ENCODE results near the gene APOB.

Gene APOB

GRCh38 chr2:21039979-21040467, 3.9 kb downstream of the APOB start:
- no peaks in the 10 kb centered on the region for H3K36me3 ChIP-seq
- peaks cover 70% of the 10 kb centered on the region for H3K27me3 ChIP-seq (ENCODE audit: insufficient read depth, low read depth, severe bottlenecking)
- H3K4me3 ChIP-seq (ENCODE audit: low read depth, low read length): no peak overlapping the region
- peaks cover under 1% of the 10 kb centered on the region for H3K9me3 ChIP-seq (ENCODE audit: severe bottlenecking)
- no peak for DNase-seq
- TF ChIP-seq, protein P1, sequence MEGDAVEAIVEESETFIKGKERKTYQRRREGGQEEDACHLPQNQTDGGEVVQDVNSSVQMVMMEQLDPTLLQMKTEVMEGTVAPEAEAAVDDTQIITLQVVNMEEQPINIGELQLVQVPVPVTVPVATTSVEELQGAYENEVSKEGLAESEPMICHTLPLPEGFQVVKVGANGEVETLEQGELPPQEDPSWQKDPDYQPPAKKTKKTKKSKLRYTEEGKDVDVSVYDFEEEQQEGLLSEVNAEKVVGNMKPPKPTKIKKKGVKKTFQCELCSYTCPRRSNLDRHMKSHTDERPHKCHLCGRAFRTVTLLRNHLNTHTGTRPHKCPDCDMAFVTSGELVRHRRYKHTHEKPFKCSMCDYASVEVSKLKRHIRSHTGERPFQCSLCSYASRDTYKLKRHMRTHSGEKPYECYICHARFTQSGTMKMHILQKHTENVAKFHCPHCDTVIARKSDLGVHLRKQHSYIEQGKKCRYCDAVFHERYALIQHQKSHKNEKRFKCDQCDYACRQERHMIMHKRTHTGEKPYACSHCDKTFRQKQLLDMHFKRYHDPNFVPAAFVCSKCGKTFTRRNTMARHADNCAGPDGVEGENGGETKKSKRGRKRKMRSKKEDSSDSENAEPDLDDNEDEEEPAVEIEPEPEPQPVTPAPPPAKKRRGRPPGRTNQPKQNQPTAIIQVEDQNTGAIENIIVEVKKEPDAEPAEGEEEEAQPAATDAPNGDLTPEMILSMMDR (IDR thresholded peaks at IDR 0.05; ENCODE audit: low read depth, low read length): no peak
- H3K27ac ChIP-seq: no peak overlapping the region

- peaks cover 6% of the 10 kb centered on the region for H3K9me3 ChIP-seq (ENCODE audit: severe bottlenecking)
- H3K27me3 ChIP-seq (ENCODE audit: insufficient read depth, low read depth, severe bottlenecking): peaks cover 67% of the 10 kb centered on the region
- no peak overlapping the region for H3K27ac ChIP-seq
- no peak overlapping the region for H3K4me3 ChIP-seq (ENCODE audit: low read depth, low read length)
- no peak for DNase-seq
- H3K36me3 ChIP-seq: no peaks in the 10 kb centered on the region
- TF ChIP-seq, protein P1 (IDR thresholded peaks at IDR 0.05; ENCODE audit: low read depth, low read length): no peak
Observed at GRCh38 chr2:21039080-21039556, 4.8 kb downstream of the APOB start.

DNA sequence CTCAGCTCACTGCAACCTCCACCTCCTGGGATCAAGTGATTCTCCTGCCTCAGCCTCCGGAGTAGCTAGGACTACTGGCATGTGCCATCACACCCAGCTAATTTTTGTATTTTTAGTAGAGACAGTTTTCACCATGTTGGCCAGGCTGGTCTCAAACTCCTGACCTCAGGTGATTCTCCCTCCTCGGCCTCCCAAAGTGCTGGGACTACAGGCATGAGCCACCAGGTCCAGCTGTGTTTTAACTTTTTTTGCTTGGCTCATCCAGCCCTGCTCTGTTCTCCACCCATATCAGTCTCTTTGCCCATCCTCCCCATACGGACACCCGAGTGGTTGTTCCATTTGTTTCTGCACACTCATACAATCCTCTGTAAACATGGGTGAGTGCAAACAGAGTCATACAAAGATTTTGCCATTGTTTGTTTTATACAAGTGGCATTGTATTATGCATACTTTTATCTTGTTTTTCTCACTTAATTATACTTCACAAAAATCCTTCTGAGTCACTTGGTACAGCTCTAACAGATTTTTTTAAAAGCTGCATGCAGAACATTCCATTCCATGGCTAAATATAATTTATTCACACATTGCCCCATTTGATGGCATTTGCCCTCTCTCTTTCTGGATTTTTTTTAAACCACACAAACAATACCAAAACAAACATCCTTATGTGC, 5.3 kb downstream of the APOB start:
- no peak overlapping the region for H3K27ac ChIP-seq
- TF ChIP-seq, protein P1 (IDR thresholded peaks at IDR 0.05; ENCODE audit: low read depth, low read length): no peak
- H3K9me3 ChIP-seq (ENCODE audit: severe bottlenecking): peaks cover 6% of the 10 kb centered on the region
- DNase-seq: no peak
- H3K27me3 ChIP-seq (ENCODE audit: insufficient read depth, low read depth, severe bottlenecking): peaks cover 71% of the 10 kb centered on the region
- H3K36me3 ChIP-seq: no peaks in the 10 kb centered on the region
- H3K4me3 ChIP-seq (ENCODE audit: low read depth, low read length): no peak overlapping the region

DNA sequence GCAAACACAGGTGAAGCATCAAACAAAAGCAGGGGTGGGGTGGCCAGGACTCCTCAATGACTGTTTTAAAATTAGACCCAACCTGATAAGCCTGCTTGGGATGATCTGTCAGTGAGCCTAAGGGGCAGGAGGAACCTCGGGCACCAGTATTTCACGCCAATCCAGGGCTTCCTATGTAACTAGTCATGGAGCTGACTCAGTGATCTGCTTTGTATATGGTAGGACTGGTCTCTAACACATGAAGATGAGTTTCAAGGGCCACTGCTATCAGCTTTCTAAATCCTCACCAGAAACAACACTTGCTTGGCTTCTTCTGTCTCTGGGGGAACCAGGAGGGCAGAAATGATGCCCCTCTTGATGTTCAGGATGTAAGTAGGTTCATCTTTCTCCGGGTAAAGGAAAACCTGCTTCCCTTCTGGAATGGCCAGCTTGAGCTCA, 6.2 kb downstream of the APOB start:
- DNase-seq: no peak
- Histone ChIP-seq H3K27ac (no peak overlapping the region), H3K27me3 (ENCODE audit: insufficient read depth, low read depth, severe bottlenecking) (peaks cover 77% of the 10 kb centered on the region), H3K9me3 (ENCODE audit: severe bottlenecking) (peaks cover 6% of the 10 kb centered on the region), H3K4me3 (ENCODE audit: low read depth, low read length) (no peak overlapping the region), H3K36me3 (no peaks in the 10 kb centered on the region)
- TF ChIP-seq, protein P1 (IDR thresholded peaks at IDR 0.05; ENCODE audit: low read depth, low read length): no peak

DNA sequence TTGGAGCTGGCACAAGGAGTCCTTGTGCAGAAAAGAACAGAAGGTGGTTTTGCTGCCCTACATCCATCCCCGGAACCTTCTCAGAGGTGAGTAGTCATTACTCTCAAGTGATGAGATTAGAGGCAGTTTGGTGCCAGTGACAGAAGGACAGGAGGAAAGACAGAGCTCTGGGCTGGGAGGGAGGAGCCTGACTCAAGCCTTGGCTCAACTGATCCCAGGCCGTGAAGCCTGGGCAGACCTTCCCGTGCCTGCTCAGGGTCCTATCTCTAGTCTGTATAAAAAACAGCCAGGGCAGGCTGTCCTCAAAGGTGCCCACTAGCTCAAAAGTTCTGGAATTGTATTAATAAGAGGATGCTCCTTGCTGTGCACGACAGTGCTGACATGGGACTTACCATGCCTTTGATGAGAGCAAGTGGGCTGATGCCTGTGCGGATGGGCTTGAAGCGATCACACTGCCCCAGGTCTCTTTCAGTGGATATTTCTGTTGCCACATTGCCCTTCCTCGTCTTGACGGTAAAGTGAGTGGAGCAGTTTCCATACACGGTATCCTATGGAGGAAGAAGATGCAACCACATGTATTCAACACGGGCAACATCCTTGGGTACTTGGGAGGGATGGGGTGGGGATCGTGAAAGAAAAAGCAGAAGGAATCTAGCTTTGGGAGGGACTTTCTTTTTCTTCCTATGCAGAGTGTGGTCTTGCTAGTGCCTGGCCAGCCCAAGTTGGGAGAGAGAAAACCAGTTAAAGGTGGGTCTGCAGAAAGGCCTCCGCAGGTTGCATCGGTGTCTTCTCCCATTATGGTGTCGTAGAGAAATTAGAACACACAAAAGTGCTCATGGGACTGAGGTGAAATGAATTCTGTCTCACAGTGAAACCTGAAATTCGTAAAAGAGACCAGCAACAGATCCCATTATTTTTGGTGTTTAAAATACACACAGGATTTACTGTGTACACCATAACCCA, 6.9 kb downstream of the APOB start:
- DNase-seq: no peak
- H3K9me3 ChIP-seq (ENCODE audit: severe bottlenecking): peaks cover 6% of the 10 kb centered on the region
- TF ChIP-seq, protein P1 (IDR thresholded peaks at IDR 0.05; ENCODE audit: low read depth, low read length): no peak
- H3K27me3 ChIP-seq (ENCODE audit: insufficient read depth, low read depth, severe bottlenecking): peaks cover 79% of the 10 kb centered on the region
- no peaks in the 10 kb centered on the region for H3K36me3 ChIP-seq
- H3K4me3 ChIP-seq (ENCODE audit: low read depth, low read length): no peak overlapping the region
- no peak overlapping the region for H3K27ac ChIP-seq
